Measurements from ENCODE around the gene AHSA1. TPM values are rescaled to one million over a fixed set of nuclear protein-coding genes. Genes with fewer than 3 reads are reported as not detected.

Gene AHSA1
- polyA plus RNA-seq, 1 of the 3 experiments (the other 2 are of a cell fraction), result 366 TPM

- Histone ChIP-seq H2AFZ (ENCODE audit: low read depth) (no peak overlapping the region), H3K4me3 (ENCODE audit: low read depth in 2 of 2, low read length in 1 of 2) (no peak overlapping the region), H3K9ac (no peak overlapping the region), H4K20me1 (ENCODE audit: insufficient read depth) (no peaks in the 10 kb centered on the region), H3K79me2 (ENCODE audit: insufficient read depth) (no peaks in the 10 kb centered on the region), H3K9me2 (no peaks in the 10 kb centered on the region), H3K4me1 (ENCODE audit: control insufficient read depth in 1 of 2, insufficient read depth in 2 of 2, low read depth in 1 of 2, low read length in 1 of 2) (no peaks in the 10 kb centered on the region), H3F3A (replicated peaks; ENCODE audit: insufficient read depth) (no peaks in the 10 kb centered on the region), H3K27ac (ENCODE audit: low read depth in 2 of 2, low read length in 1 of 2) (no peak overlapping the region), H3K4me2 (no peak overlapping the region), H3K9me3 (no peaks in the 10 kb centered on the region), H3K27me3 (ENCODE audit: insufficient read depth) (no peaks in the 10 kb centered on the region), H3K36me3 (replicated peaks in 1 of 2; ENCODE audit: control insufficient read depth in 1 of 2, insufficient read depth in 2 of 2, low read length in 1 of 2) (peaks cover 19 to 25% of the 10 kb centered on the region in 2 experiments)
- ChIA-PET POLR2A (no interaction called here), CTCF (no interaction called here)
- TF ChIP-seq RCOR1 (IDR thresholded peaks at IDR 0.05; ENCODE audit: low read length), result no peak
- TF ChIP-seq, protein P1, sequence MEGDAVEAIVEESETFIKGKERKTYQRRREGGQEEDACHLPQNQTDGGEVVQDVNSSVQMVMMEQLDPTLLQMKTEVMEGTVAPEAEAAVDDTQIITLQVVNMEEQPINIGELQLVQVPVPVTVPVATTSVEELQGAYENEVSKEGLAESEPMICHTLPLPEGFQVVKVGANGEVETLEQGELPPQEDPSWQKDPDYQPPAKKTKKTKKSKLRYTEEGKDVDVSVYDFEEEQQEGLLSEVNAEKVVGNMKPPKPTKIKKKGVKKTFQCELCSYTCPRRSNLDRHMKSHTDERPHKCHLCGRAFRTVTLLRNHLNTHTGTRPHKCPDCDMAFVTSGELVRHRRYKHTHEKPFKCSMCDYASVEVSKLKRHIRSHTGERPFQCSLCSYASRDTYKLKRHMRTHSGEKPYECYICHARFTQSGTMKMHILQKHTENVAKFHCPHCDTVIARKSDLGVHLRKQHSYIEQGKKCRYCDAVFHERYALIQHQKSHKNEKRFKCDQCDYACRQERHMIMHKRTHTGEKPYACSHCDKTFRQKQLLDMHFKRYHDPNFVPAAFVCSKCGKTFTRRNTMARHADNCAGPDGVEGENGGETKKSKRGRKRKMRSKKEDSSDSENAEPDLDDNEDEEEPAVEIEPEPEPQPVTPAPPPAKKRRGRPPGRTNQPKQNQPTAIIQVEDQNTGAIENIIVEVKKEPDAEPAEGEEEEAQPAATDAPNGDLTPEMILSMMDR (IDR thresholded peaks at IDR 0.05), result no peak
- no peak for TF ChIP-seq ELF1 (IDR thresholded peaks at IDR 0.05)
- TF ChIP-seq POLR2AphosphoS5 (IDR thresholded peaks at IDR 0.05; ENCODE audit: low read depth, low read length), result no peak
- TF ChIP-seq USF2 (IDR thresholded peaks at IDR 0.05; ENCODE audit: borderline replicate concordance, low read depth, low read length), result no peak
- TF ChIP-seq, protein P2, sequence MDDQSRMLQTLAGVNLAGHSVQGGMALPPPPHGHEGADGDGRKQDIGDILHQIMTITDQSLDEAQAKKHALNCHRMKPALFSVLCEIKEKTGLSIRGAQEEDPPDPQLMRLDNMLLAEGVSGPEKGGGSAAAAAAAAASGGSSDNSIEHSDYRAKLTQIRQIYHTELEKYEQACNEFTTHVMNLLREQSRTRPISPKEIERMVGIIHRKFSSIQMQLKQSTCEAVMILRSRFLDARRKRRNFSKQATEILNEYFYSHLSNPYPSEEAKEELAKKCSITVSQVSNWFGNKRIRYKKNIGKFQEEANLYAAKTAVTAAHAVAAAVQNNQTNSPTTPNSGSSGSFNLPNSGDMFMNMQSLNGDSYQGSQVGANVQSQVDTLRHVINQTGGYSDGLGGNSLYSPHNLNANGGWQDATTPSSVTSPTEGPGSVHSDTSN (IDR thresholded peaks at IDR 0.05), result no peak
- TF ChIP-seq FOXM1 (IDR thresholded peaks at IDR 0.05; ENCODE audit: low read depth), result no peak
- TF ChIP-seq REST (IDR thresholded peaks at IDR 0.05; ENCODE audit: low read depth, low read length), result no peak
- no peak for TF ChIP-seq TEAD4 (IDR thresholded peaks at IDR 0.05; ENCODE audit: borderline replicate concordance, insufficient read depth)
- no peak for TF ChIP-seq TCF12 (IDR thresholded peaks at IDR 0.05)
- TF ChIP-seq RXRA (IDR thresholded peaks at IDR 0.05; ENCODE audit: borderline replicate concordance, low read depth), result no peak
- TF ChIP-seq JUND (IDR thresholded peaks at IDR 0.05), result no peak
- no peak for TF ChIP-seq MXI1 (IDR thresholded peaks at IDR 0.05; ENCODE audit: low read depth, low read length)
- no peak for TF ChIP-seq NFIC (IDR thresholded peaks at IDR 0.05; ENCODE audit: borderline replicate concordance)
- TF ChIP-seq FOXJ3 (CRISPR knock-in tag; IDR thresholded peaks at IDR 0.05), result no peak
- TF ChIP-seq RAD21 (IDR thresholded peaks at IDR 0.05; ENCODE audit: low read length), result no peak
- no peak for TF ChIP-seq MAX (IDR thresholded peaks at IDR 0.05; ENCODE audit: low read depth)
- no peak for DNase-seq
- WGBS (ENCODE audit: low lambda C conversion rate), result 91% methylated on average over 4 of the region's 4 CpGs
Observed at GRCh38 chr14:77509366-77509765, 51.5 kb downstream of the AHSA1 start.

All from SK-N-SH (cell line).